ENCODE measurements around the gene NRXN3.

DNA sequence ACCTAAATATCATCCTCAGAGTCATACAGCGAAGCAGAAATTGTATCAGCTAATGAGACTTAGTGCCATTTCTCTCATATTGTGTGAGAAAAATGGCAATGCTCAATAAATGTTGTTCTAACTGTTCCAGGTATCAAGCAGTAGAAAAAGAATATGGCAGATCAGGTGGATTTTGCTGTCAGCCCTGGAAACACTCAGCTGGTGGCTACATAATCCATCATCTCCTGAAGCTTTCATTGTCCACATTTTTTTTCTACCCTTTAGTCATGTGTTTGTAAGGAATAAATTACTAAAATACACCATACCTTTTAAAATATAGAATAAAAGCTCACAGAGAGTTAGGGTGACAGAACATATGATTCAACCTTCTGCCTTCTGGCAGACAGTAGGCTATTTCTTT is 1200.8 kb downstream of the NRXN3 start:
- TF ChIP-seq, protein P1, sequence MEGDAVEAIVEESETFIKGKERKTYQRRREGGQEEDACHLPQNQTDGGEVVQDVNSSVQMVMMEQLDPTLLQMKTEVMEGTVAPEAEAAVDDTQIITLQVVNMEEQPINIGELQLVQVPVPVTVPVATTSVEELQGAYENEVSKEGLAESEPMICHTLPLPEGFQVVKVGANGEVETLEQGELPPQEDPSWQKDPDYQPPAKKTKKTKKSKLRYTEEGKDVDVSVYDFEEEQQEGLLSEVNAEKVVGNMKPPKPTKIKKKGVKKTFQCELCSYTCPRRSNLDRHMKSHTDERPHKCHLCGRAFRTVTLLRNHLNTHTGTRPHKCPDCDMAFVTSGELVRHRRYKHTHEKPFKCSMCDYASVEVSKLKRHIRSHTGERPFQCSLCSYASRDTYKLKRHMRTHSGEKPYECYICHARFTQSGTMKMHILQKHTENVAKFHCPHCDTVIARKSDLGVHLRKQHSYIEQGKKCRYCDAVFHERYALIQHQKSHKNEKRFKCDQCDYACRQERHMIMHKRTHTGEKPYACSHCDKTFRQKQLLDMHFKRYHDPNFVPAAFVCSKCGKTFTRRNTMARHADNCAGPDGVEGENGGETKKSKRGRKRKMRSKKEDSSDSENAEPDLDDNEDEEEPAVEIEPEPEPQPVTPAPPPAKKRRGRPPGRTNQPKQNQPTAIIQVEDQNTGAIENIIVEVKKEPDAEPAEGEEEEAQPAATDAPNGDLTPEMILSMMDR (IDR thresholded peaks at IDR 0.05), result no peak
- no peak for TF ChIP-seq POLR2AphosphoS5 (IDR thresholded peaks at IDR 0.05; ENCODE audit: low read depth, low read length)
- no peak for TF ChIP-seq SIN3A (IDR thresholded peaks at IDR 0.05; ENCODE audit: borderline replicate concordance, insufficient read depth, low read depth, low read length)

All from Panc1 (cell line).